NB4 (cell line): ENCODE data around the gene CTTNBP2.

Experiments
- DNase-seq: peaks from one replicate; pipeline ENCODE4 v3.0.0; 2010; ENCODE audit warnings: low read depth
- H3K4me3 ChIP-seq: one replicate; pipeline ENCODE4 v1.5.1; 2011; ENCODE audit warnings: mild to moderate bottlenecking, low read depth, low read length, moderate library complexity
- MYC ChIP-seq: IDR thresholded peaks from 2 replicates; pipeline ENCODE4 v1.6.1; 2011; ENCODE audit warnings: low read depth, low read length
- POLR2A ChIP-seq: IDR thresholded peaks from 2 replicates; pipeline ENCODE4 v1.6.1; 2011; ENCODE audit warnings: mild to moderate bottlenecking; ENCODE audit not compliant: insufficient read length; ENCODE audit errors: extremely low read depth
- TF ChIP-seq, protein P1 (sequence below): IDR thresholded peaks from one replicate; pipeline ENCODE4 v1.5.1; 2012; ENCODE audit warnings: low read depth, low read length
- TF ChIP-seq, protein P2 (sequence below): IDR thresholded peaks from 2 replicates; pipeline ENCODE4 v1.6.1; 2011; ENCODE audit warnings: low read depth, low read length

The CTTNBP2 gene

DNA sequence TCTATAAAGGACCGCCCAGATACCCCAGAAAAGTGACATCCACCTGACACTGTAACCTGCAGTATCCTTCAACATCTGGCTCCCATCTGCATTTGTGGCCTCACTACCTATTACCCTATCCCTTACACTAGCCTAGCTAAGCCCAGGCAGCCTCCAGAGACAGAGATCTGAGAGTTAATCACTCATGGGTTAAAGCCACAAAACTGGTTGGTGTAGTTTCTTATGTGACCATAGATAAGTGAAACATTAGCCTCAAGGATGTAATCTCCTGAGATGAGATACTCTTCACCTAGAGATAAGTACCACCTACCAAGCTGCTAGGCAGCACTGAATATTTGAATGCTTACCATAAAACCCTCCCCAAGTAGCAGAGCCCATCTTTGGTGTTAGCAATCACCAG lies 35.4 kb downstream of the CTTNBP2 start:
- no peak for DNase-seq
- TF ChIP-seq, protein P1, sequence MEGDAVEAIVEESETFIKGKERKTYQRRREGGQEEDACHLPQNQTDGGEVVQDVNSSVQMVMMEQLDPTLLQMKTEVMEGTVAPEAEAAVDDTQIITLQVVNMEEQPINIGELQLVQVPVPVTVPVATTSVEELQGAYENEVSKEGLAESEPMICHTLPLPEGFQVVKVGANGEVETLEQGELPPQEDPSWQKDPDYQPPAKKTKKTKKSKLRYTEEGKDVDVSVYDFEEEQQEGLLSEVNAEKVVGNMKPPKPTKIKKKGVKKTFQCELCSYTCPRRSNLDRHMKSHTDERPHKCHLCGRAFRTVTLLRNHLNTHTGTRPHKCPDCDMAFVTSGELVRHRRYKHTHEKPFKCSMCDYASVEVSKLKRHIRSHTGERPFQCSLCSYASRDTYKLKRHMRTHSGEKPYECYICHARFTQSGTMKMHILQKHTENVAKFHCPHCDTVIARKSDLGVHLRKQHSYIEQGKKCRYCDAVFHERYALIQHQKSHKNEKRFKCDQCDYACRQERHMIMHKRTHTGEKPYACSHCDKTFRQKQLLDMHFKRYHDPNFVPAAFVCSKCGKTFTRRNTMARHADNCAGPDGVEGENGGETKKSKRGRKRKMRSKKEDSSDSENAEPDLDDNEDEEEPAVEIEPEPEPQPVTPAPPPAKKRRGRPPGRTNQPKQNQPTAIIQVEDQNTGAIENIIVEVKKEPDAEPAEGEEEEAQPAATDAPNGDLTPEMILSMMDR = no peak
- TF ChIP-seq MYC (no peak), POLR2A (no peak)
- TF ChIP-seq, protein P2, sequence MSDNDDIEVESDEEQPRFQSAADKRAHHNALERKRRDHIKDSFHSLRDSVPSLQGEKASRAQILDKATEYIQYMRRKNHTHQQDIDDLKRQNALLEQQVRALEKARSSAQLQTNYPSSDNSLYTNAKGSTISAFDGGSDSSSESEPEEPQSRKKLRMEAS = no peak
- no peak overlapping the region for H3K4me3 ChIP-seq

DNA sequence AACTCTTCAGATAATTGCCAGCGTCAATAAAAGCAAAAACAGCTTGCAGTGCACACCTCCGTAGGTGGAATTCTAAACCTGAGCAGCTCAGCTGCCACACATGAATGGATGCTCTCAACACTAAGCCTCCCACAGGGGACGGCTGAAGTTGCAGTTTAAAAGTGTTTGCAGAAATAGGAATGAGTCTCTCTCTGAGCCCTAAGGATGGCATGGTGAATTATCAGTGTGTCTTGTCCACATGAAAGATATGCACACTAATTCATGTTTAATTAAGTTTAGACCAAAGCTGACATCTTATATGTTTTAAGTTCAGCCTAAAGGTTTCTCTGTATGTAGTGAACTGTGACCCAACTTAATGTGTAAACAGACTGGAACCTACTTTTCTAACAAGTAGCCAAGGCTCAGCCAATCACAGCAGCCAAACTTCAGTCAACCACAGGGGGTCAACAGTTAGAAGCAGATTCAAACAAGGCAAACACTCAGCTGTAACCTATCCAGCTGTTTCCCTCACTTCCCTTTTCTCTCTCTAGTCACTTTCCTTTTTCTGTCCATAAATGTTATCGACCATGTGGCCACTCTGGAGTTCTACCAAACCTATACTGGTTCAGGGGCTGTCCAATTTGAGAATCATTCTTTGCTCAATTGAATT lies 38.1 kb downstream of the CTTNBP2 start:
- peak; percentile 41 for DNase-seq
- H3K4me3 ChIP-seq = no peak overlapping the region
- no peak for TF ChIP-seq POLR2A
- no peak; the same call in 1 of the 2 replicates for TF ChIP-seq MYC
- TF ChIP-seq, protein P2 = 0 out of 2 replicates have a peak, but pooled peaks have one; percentile 26
- TF ChIP-seq, protein P1 = no peak

DNA sequence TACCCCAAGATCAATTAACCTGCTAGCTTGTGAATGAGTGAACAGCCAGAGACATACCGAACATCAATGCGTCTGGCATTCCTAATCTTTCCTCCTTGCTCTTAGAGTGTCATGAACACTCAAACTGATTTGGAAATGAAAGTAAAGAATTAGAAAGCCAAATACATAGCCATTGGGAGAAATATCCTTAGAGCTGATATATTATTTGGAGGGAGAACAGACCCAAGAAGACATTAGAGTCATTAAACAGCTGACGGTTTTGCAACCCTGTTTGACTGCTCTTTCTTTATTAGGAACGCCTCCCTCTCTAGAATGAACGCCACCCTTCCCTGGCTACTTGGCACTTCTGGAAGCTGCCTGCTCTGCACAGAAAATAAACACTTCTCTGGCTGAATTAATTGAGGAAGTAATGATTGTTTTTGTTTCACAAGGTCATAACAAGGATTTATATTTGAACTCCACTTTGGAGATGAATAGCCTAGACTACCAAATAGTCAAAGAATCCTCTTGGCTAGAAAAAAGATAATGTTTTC lies 42.8 kb downstream of the CTTNBP2 start:
- TF ChIP-seq, protein P1 = no peak
- TF ChIP-seq, protein P2 = no peak
- TF ChIP-seq MYC = no peak
- no peak for TF ChIP-seq POLR2A
- no peak overlapping the region for H3K4me3 ChIP-seq
- DNase-seq = no peak

DNA sequence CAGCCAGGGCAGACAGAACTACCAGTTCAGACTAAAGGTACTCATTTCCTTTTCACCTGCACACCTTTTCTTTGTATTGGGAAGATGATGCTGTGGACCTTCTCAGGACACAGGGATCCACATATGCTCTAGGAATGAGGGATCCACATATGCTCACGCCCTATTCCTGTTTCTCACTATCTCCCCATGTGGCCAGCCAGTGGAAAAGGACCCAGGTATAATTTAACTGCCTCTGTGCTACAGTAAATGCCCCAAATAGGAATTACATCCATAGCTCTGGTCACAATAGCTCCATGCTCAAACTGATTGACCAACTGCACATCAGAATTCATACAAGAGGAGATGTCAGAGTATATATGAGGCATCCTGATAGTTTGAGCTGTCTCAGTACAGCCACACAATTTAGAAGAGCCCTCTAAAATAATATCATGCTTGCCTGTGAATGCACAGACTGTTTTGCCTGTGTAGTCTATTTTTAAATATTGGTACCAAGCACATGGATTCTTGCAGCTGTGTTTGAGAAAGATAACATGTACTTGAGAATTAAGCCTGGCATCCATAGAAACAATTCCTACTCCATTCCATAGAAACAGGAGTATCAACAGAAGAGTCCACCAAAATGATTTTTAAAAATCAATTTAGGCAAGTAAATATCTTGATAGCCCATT lies 43.7 kb downstream of the CTTNBP2 start:
- TF ChIP-seq MYC (no peak), POLR2A (no peak)
- TF ChIP-seq, protein P1 = no peak
- TF ChIP-seq, protein P2 = no peak
- no peak for DNase-seq
- H3K4me3 ChIP-seq = no peak overlapping the region

DNA sequence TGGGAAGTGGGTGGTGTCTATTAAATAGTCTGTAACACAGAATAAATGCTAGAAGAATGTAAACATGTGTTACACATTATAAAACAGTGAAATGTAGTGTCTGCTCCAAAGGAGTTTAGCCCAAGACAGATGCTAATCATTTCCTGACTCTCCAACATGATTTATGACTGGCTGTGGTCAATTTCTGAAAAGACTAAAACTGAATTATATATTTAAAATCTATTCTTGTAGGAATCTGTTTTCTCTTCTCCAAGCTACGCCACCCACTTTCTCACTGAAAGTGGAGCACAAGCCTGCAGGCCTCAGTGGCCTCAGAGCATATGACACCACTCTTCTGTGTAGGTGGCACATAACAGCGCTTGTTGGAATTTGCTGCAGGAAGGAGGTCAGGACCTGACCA lies 44.4 kb downstream of the CTTNBP2 start:
- DNase-seq = no peak
- TF ChIP-seq, protein P1 = no peak
- no peak for TF ChIP-seq MYC
- TF ChIP-seq POLR2A = no peak
- TF ChIP-seq, protein P2 = no peak

More for the DNA sequence above, 44.4 kb downstream of the CTTNBP2 start:
- no peak overlapping the region for H3K4me3 ChIP-seq
